PFSK-1 (cell line): Measurements from ENCODE around the gene RALY.

Experiments used
- POLR2AphosphoS5 ChIP-seq: IDR thresholded peaks from 2 replicates; pipeline ENCODE4 v1.6.1; 2012; ENCODE audit warnings: low read depth, mild to moderate bottlenecking, control low read depth, low read length, moderate library complexity
- REST ChIP-seq, 2 experiments: IDR thresholded peaks; 2 replicates each; pipeline versions ENCODE4 v1.6.1 to v1.8.0; 2011 to 2012; ENCODE audit warnings: low read depth in 2 of 2, low read length in 2 of 2, control low read depth in 1 of 2, inconsistent platforms in 1 of 2, mild to moderate bottlenecking in 1 of 2, moderate library complexity in 1 of 2; ENCODE audit not compliant: insufficient read depth in 1 of 2
- SIN3A ChIP-seq: IDR thresholded peaks from 2 replicates; pipeline ENCODE4 v1.6.1; 2012; ENCODE audit warnings: mild to moderate bottlenecking, low read length, moderate library complexity, borderline replicate concordance; ENCODE audit not compliant: insufficient read depth
- TAF1 ChIP-seq: IDR thresholded peaks from 2 replicates; pipeline ENCODE4 v1.6.1; 2012; ENCODE audit warnings: low read length, control low read depth, borderline replicate concordance; ENCODE audit not compliant: insufficient read depth

- TF ChIP-seq POLR2AphosphoS5 = no peak
- TF ChIP-seq TAF1 = no peak
- no peak for TF ChIP-seq REST (IDR thresholded peaks at IDR 0.05; ENCODE audit: insufficient read depth in 1 of 2, low read depth in 2 of 2, low read length in 2 of 2)
- no peak for TF ChIP-seq SIN3A
Observed at GRCh38 chr20:34068001-34068400, 74.3 kb downstream of the RALY start.
